HG02884 (cell line): ENCODE results near the gene SLC39A8.
"Not testable (repeated sequence)": the region's sequence is repeated elsewhere in the genome, so short reads cannot be mapped to it uniquely, and the experiment has no call there.

Source experiments
- ATAC-seq: cut with Tn5 transposase; IDR thresholded peaks from one replicate; pipeline ENCODE4 v1.9.1; 2021; ENCODE audit warnings: mild to moderate bottlenecking, moderate library complexity; ENCODE audit not compliant: unreplicated experiment

Gene SLC39A8

GRCh38 chr4:102302762-102303161 is 42.5 kb downstream of the SLC39A8 start:
- ATAC-seq: no peak

GRCh38 chr4:102301167-102301566 is 44.1 kb downstream of the SLC39A8 start:
- ATAC-seq: peak; percentile 30

- ATAC-seq: peak; percentile 85
These were observed 45.8 kb downstream of the SLC39A8 start for GRCh38 chr4:102299354-102300107.

DNA sequence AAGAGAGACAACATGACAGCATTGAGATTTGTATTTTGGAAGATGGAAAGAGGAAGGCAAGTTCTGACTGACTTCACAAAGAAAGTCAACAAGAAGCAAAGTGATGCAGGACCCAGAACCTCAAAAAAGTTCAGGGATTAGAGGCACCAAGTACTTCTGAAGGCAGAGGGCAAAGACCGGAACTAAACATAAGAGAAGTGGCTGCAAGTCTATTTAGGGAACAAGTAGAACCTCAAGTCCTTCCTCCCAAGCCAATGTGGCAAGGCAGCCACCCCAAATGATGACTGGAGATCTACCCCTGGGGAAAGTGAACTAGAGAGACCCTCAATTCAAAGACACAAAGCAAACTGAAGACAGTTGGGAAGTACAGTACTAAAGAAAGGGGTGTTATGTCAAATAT is 46.6 kb downstream of the SLC39A8 start:
- ATAC-seq: no peak

- no peak for ATAC-seq
These were observed 50.0 kb downstream of the SLC39A8 start for GRCh38 chr4:102295153-102295862.

DNA sequence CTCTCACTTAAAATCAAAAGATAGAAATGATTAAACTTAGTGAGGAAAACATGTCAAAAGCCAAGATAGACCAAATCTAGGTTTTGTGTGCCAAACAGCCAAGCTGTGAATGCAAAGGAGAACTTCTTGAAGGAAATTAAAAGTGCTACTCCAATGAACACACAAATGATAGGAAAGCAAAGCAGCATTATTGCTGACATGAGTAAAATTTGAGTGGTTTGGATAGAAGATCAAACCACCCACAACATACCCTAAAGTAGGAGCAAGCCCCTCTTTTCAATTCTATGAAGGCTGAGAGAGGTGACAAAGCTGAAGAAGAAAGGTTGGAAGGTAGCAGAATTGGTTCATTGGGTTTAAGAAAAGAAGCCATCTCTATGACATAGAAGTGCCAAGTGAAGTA is 56.8 kb downstream of the SLC39A8 start:
- ATAC-seq: no peak

- no peak for ATAC-seq
These were observed 59.5 kb downstream of the SLC39A8 start for GRCh38 chr4:102285831-102286230.

GRCh38 chr4:102281171-102281839 is 64.0 kb downstream of the SLC39A8 start:
- ATAC-seq: no peak

- ATAC-seq: not testable (repeated sequence)
These were observed 72.0 kb downstream of the SLC39A8 start for GRCh38 chr4:102273317-102273716.

DNA sequence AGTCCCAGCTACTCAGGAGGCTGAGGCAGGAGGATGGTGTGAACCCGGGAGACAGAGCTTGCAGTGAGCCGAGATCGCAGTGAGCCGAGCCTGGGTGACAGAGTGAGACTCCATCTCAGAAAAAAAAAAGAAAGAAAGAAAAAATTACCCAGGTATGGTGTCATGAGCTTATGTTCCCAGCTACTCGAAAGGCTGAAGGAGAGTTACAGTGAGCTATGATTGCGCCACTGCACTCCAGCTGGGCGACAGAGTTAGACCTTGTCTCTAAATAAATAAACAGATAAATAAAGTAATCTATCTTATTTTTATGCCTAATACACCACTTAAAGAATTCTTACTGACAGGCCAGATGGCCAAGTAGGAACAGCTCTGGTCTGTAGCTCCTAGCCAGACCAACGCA is 73.0 kb downstream of the SLC39A8 start:
- ATAC-seq: no peak

GRCh38 chr4:102268355-102268754 is 76.9 kb downstream of the SLC39A8 start:
- ATAC-seq: no peak

DNA sequence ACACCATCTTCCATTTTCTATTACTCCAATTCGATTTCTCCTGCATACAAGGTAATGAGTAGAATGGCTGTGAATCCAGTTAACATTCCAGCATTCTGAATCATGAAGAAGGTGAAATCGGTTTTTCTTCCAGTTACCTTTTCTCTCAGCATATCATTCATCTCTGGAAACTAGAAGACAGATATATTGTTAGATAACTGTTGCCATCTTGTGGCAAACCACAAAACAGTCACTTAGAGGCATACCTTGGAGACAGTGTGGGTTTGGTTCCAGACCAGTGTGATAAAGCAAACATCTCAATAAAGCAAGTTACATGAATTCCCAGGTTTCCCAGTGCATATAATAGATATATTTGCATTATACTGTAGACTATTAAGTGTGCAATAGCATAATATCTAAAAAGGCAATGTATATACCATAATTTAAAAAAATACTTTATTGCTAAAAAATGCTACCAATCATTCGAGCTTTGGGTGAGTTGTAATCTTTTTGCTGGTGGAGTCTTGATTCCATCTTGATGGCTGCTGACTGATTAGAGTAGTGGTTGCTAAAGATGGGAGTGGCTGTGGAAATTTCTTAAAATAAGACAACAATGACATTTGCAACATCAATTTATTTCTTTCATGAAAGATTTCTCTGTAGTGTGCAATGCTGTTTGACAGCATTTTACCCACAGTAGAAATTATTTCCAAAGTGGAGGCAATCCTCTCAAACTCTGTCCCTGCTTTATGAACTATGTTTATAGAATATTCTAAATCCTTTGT is 82.1 kb downstream of the SLC39A8 start:
- ATAC-seq: peak; percentile 95

GRCh38 chr4:102259702-102260101 is 85.6 kb downstream of the SLC39A8 start:
- ATAC-seq: no peak

- ATAC-seq: no peak
These were observed 86.2 kb downstream of the SLC39A8 start for GRCh38 chr4:102259081-102259480.

- ATAC-seq: no peak
These were observed 89.0 kb downstream of the SLC39A8 start for GRCh38 chr4:102256321-102256720.

DNA sequence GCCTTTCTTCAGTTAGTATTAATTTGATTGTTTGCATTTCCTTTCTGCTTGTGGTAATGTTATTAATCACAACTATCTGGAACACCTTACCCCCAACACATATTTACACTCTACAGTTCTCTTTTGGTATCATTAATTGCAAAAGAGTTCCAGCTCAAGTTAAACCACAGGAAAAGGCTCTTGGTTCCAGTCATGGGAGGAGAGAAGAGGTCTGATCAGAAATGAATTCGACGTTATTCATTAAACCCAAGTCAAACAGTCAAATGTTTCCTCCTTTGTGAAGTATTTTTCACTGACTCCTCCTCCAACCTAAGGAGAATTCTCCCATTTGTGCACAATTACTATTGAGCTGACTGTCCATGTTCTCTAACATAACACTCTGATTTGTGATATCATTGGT is 91.4 kb downstream of the SLC39A8 start:
- ATAC-seq: no peak

DNA sequence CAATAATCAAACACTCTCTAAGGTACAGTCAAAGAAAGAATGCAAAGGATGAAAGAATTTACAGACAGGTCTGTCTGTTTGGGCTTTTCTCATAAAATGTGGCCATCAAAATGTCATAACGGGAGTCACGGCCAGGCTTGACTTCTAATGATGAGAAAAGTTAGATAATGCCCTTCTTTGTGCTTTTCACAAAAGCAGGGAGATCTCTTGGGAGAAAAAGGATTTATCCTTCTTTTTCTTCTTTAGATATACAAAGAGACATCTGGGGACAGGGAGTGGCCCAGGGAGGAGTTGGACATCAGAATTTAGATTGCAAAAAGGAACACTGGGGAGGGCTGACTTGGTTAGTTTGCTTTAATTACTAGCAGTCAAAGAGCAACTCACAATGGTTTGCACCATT is 93.1 kb downstream of the SLC39A8 start:
- no peak for ATAC-seq

DNA sequence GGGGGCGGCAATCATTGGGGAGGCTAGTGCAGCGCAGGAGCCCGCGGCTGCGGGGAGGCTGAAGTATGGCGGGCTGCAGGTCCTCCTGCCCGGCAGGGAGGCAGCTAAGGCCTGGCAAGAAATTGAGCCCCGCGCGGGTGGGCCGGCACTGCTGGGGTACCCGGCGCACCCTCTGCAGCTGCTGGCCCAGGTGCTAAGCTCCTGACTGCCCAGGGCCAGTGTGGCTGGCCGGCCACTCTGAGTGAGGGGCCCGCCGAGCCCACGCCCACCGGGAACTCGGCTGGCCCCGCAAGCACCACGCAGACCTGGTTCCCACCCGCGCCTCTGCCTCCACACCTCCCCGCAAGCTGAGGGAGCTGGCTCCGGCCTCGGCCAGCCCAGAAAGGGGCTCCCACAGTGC is 94.9 kb downstream of the SLC39A8 start:
- no peak for ATAC-seq

DNA sequence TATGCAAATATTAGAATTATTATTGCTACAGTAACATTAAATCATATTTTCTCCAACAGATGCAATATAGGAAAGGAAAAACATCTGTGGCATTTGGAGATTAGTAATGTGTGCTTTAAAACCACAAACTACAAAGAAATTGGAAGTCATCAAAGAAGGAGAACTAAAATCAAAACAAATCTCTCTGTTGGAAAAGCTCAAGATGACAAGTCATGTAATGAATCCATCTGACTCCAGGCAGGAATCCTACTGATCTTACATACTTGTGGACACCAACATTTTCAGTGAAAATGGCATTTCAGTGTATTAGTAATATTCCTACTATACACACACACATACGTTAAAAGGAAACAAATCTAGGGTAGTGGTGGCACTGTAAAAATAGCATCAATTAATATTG is 98.2 kb downstream of the SLC39A8 start:
- no peak for ATAC-seq

- ATAC-seq: no peak
These were observed 98.9 kb downstream of the SLC39A8 start for GRCh38 chr4:102246416-102246815.

DNA sequence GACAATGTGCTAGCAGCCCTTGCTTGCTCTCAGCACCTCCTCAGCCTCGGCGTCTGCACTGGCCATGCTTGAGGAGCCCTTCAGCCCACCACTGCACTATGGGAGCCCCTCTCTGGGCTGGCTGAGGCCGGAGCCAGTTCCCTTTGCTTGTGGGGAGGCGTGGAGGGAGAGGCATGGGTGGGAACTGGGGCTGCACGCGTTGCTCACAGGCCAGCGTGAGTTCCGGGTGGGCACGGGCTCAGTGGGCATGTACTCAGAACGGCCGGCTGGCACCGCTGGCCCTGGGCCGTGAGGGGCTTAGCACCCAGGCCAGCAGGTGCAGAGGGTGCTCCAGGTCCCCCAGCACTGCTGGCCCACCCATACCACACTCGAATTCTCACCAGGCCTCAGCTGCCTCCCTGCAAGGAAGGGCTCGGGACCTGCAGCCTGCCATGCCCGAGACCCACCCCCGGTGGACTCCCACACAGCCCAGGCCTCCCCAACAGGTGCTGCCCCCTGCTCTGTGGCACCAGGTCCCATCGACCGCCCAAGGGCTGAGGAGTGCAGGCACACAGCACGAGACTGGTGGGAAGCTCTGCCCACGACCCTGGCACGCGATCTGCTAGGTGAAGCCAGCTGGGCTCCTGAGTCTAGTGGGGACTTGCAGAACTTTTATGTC is 100.3 kb downstream of the SLC39A8 start:
- ATAC-seq: no peak
